Measurements from ENCODE around the gene CD86. TPM values are rescaled to one million over a fixed set of nuclear protein-coding genes. Genes with fewer than 3 reads are reported as not detected.

The CD86 gene
- total RNA-seq, 4 donors from 2014 or later, result 1.7 to 10.7 TPM; not detected in 2

- no peaks in the 10 kb centered on the region for H3K36me3 ChIP-seq
- H3K9me3 ChIP-seq, result no peaks in the 10 kb centered on the region
- H3K27me3 ChIP-seq, result no peaks in the 10 kb centered on the region
- TF ChIP-seq POLR2A (IDR thresholded peaks at IDR 0.05), result no peak
- no peak for TF ChIP-seq CTCF (IDR thresholded peaks at IDR 0.05)
- peak overlapping the region in 2 of 4 donors; percentile 26 to 33 for H3K4me3 ChIP-seq
- peaks cover 0 to 3% (median 0%) of the 10 kb centered on the region in 4 donors for H3K4me1 ChIP-seq
- DNase-seq, result no peak
- peak overlapping the region in 1 of 4 donors; percentile 74 for H3K27ac ChIP-seq
Observed at GRCh38 chr3:122078235-122078935, 23.2 kb downstream of the CD86 start.

DNA sequence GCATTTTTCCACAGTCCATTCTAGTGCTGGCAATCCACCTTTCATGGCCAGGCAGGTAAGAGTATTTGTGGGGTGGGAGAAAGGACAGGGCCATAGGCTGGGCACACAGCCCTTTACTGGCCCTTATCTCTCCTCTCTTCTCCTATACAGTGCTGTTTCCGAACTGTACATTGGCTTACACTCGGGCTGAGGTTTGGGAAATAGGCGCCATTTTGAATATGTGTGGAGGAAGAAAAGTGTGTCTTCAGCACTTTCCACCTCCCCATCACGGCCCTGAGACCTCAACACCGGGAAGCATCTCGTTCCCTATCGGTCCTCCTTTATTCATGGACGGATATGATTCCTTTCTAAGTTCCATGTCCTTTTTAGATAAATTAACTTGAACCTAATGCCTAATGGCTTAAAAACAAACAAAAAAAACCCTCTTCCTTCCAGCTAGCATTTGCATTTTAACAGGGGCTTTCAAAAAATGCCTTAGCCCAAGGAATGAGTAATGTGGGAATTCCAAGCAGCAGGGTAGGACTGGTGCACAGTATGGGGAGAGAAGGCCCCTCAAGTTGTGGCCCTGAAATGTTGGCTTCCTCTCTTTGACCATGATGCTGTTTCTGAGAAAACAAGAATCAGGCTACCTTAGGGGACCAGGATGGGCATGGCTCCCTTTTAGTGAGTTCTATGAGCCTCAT is 24.5 kb downstream of the CD86 start:
- H3K27ac ChIP-seq, result no peak overlapping the region
- no peak for DNase-seq
- peaks cover 0 to 3% (median 0%) of the 10 kb centered on the region in 4 donors for H3K4me1 ChIP-seq
- TF ChIP-seq CTCF (IDR thresholded peaks at IDR 0.05), result no peak
- TF ChIP-seq POLR2A (IDR thresholded peaks at IDR 0.05), result no peak
- no peak overlapping the region for H3K4me3 ChIP-seq
- no peaks in the 10 kb centered on the region for H3K9me3 ChIP-seq
- H3K27me3 ChIP-seq, result no peaks in the 10 kb centered on the region
- H3K36me3 ChIP-seq, result no peaks in the 10 kb centered on the region

DNA sequence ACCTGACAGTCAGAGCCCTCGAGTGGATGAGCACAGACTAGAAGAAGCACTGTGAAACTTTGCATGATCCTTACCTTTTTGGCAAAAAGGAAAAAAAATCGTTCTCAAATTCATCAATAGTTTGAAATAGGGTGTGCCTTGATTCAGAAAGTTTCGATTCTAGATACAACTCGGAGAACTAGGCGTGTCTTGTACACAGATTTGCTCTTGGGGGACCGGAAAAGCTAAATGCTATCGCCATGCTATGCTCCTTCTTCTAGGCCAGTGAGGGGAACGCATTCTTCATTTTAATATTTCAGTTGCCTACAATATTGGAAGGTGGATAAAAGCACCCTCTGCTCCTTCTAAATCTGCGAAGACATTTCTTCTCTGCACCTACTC is 25.0 kb downstream of the CD86 start:
- no peak for DNase-seq
- Histone ChIP-seq H3K4me3 (no peak overlapping the region), H3K27me3 (no peaks in the 10 kb centered on the region), H3K9me3 (no peaks in the 10 kb centered on the region), H3K27ac (no peak overlapping the region), H3K4me1 (peaks cover 0 to 3% (median 0%) of the 10 kb centered on the region in 4 donors), H3K36me3 (no peaks in the 10 kb centered on the region)
- TF ChIP-seq POLR2A (IDR thresholded peaks at IDR 0.05), result no peak
- no peak for TF ChIP-seq CTCF (IDR thresholded peaks at IDR 0.05)

GRCh38 chr3:122081543-122082247 is 26.5 kb downstream of the CD86 start:
- Histone ChIP-seq H3K36me3 (no peaks in the 10 kb centered on the region), H3K27ac (no peak overlapping the region), H3K4me3 (no peak overlapping the region), H3K27me3 (no peaks in the 10 kb centered on the region), H3K9me3 (no peaks in the 10 kb centered on the region), H3K4me1 (peaks cover 0 to 3% (median 0%) of the 10 kb centered on the region in 4 donors)
- no peak for DNase-seq
- no peak for TF ChIP-seq CTCF (IDR thresholded peaks at IDR 0.05)
- no peak for TF ChIP-seq POLR2A (IDR thresholded peaks at IDR 0.05)

DNA sequence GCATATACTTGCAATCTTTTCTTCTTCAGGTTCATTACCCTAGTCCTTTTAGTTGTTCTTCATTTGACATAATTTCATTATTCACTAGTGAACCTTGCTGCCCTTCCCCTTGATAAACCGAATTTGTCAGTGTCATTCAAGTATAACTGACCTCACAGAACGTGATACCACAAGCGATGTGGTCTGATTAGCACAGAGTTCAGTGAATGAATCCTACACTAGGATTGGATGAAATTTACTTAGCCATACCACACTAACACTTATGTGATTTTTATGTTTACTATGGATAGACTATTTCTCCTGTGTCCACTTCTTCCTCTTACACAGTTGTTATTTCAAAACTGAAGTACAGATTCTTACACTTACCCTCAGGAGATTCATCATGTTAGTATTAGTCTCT is 27.2 kb downstream of the CD86 start:
- Histone ChIP-seq H3K36me3 (no peaks in the 10 kb centered on the region), H3K27ac (no peak overlapping the region), H3K4me3 (no peak overlapping the region), H3K9me3 (no peaks in the 10 kb centered on the region), H3K27me3 (no peaks in the 10 kb centered on the region), H3K4me1 (peaks cover 0 to 3% (median 0%) of the 10 kb centered on the region in 4 donors)
- TF ChIP-seq CTCF (IDR thresholded peaks at IDR 0.05), result no peak
- no peak for TF ChIP-seq POLR2A (IDR thresholded peaks at IDR 0.05)
- DNase-seq, result no peak

All from Peyer's patch (tissue), 4 donors.